ENCODE results near the gene ASB2. TPM values are rescaled to one million over a fixed set of nuclear protein-coding genes. Genes with fewer than 3 reads are reported as not detected.

ASB2 gene
- total RNA-seq, 2 donors from 2014 or later, result 10.3 to 17.4 TPM

DNA sequence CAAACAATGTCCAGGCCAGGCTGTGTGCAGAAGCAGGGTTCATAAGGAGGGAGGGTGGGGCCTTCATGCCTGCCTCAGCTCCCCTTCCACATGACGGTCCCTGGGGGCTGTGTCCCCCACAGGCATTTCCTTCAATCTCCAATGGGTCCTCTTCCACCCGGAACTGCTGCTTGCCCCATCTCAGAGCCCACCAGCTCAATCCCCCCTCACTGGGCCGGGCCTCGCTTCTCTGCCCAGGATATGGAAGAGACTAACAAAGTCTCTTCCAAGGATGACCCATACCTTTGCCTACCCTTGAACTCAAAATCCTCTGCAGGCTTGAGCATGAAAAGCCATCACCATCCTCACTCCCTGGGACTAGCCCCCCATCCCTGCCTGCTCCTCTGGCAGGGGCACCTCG lies 77.6 kb downstream of the ASB2 start:
- Histone ChIP-seq H3K27me3 (replicated peaks; ENCODE audit: insufficient read depth) (no peaks in the 10 kb centered on the region), H3K9me3 (no peaks in the 10 kb centered on the region), H3K36me3 (no peaks in the 10 kb centered on the region), H3K4me3 (no peak overlapping the region), H3K27ac (no peak overlapping the region), H3K4me1 (replicated peaks) (no peaks in the 10 kb centered on the region)
- no peak for TF ChIP-seq POLR2A (IDR thresholded peaks at IDR 0.05)
- no peak for TF ChIP-seq CTCF (IDR thresholded peaks at IDR 0.05)
- no peak for TF ChIP-seq POLR2AphosphoS5 (IDR thresholded peaks at IDR 0.05)
- no peak for DNase-seq (ENCODE audit: low spot score)
- intact Hi-C loops (cut with DNase I), result no loop called here
- 100% methylated on average over 5 of the region's 5 CpGs for WGBS

DNA sequence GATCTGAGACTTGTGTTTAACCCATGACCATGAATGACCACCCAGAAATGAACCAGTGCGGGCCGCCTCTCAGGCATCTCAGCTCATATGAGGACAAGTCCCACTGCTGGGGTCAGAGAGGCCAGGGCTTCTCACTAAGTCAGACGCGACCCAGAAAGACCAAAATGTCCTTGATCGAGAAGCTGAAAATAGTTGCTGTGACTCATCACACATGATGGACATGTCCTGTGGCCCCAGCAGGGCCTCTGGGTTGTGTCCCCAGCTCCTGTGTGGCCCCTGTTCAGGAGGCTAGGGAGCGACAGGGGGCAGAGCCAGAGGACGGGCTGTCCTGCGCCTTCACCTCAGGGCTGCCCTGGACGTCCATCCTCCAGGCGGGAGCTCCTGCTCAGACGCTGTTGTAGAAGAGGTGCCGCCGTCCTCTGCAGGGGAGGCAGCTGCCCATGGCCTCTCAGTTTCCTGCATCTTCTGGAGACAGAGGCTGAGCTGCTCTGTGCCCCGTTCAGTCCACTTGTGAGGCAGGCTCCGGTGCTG lies 78.2 kb downstream of the ASB2 start:
- intact Hi-C loops (cut with DNase I), result no loop called here
- Histone ChIP-seq H3K9me3 (no peaks in the 10 kb centered on the region), H3K4me3 (no peak overlapping the region), H3K27ac (no peak overlapping the region), H3K36me3 (no peaks in the 10 kb centered on the region), H3K27me3 (replicated peaks; ENCODE audit: insufficient read depth) (no peaks in the 10 kb centered on the region), H3K4me1 (replicated peaks) (no peaks in the 10 kb centered on the region)
- WGBS, result 92% methylated on average over 15 of the region's 15 CpGs
- TF ChIP-seq CTCF (IDR thresholded peaks at IDR 0.05) (no peak), POLR2A (IDR thresholded peaks at IDR 0.05) (no peak), POLR2AphosphoS5 (IDR thresholded peaks at IDR 0.05) (no peak)
- no peak for DNase-seq (ENCODE audit: low spot score)

GRCh38 chr14:93897476-93897845 lies 78.9 kb downstream of the ASB2 start:
- H3K27me3 ChIP-seq (replicated peaks; ENCODE audit: insufficient read depth), result no peaks in the 10 kb centered on the region
- H3K27ac ChIP-seq, result no peak overlapping the region
- no peak overlapping the region for H3K4me3 ChIP-seq
- whole genome bisulfite sequencing, result 61% methylated on average over 5 of the region's 5 CpGs
- H3K9me3 ChIP-seq, result no peaks in the 10 kb centered on the region
- no peak for DNase-seq (ENCODE audit: low spot score)
- H3K4me1 ChIP-seq (replicated peaks), result no peaks in the 10 kb centered on the region
- intact Hi-C loops (cut with DNase I), result no loop called here
- no peaks in the 10 kb centered on the region for H3K36me3 ChIP-seq
- TF ChIP-seq POLR2AphosphoS5 (IDR thresholded peaks at IDR 0.05) (peak; percentile 14), POLR2A (IDR thresholded peaks at IDR 0.05) (no peak)

DNA sequence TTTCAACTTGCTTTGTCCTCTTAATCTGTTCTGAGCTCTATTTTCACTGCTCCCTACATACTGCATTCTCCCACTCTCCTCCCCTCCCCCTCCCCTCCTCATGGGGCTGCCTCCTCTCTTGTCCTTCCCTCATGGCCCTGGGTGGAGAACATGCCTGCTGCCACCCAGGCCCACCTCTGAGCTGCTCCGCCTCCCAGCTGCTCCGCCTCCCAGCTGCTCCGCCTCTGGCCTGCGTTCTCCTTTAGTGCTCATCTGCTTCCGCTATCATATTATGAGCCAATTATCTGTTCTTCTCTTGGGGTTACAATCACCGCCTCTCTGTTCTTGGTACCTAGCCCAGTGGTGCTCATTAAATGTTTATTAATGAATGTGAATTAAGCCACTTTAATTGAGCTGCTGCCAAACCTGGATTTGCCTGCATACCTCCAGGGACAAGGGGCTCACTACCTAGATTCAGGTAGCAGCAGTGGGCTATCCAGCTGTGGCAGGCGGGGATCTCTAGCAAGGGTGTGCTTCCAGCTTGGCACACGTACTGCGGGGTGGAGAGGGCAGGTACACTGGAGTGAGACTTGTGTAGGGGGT lies 81.3 kb downstream of the ASB2 start:
- no peaks in the 10 kb centered on the region for H3K4me1 ChIP-seq (replicated peaks)
- H3K4me3 ChIP-seq, result no peak overlapping the region
- no peak for DNase-seq (ENCODE audit: low spot score)
- no peaks in the 10 kb centered on the region for H3K9me3 ChIP-seq
- TF ChIP-seq CTCF (IDR thresholded peaks at IDR 0.05), result no peak
- no peak for TF ChIP-seq POLR2A (IDR thresholded peaks at IDR 0.05)
- TF ChIP-seq POLR2AphosphoS5 (IDR thresholded peaks at IDR 0.05), result no peak
- intact Hi-C loops (cut with DNase I), result no loop called here
- 86% methylated on average over 9 of the region's 9 CpGs for WGBS
- H3K36me3 ChIP-seq, result no peaks in the 10 kb centered on the region
- H3K27me3 ChIP-seq (replicated peaks; ENCODE audit: insufficient read depth), result no peaks in the 10 kb centered on the region
- no peak overlapping the region for H3K27ac ChIP-seq

DNA sequence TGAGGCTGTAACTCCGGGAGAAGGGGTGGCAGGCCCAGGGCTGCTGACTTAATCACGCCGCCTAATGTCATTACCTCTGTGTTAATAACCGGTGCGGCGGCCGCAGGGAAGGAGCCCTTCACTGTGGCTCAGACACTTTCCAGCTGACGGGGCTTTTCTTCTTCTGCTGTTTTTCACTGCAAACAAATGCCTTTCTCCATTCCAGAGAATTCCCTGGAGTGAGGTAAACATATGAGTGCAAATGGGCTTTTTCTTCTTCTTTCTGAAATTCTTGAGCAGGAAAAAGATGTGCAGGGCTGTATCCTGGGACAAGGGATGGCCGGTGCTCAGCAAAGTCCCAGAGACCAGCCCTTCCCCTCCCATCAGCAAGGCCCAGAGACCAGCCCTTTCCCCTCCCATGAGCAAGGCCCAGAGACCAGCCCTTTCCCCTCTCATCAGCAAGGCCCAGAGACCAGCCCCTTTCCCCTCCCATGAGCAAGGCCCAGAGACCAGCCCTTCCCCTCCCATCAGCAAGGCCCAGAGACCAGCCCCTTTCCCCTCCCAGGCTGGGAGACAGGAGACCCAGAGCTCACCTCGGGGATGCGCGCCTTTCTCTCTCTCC lies 82.6 kb downstream of the ASB2 start:
- Histone ChIP-seq H3K27ac (no peak overlapping the region), H3K4me3 (no peak overlapping the region), H3K4me1 (replicated peaks) (no peaks in the 10 kb centered on the region), H3K9me3 (no peaks in the 10 kb centered on the region), H3K27me3 (replicated peaks; ENCODE audit: insufficient read depth) (no peaks in the 10 kb centered on the region), H3K36me3 (no peaks in the 10 kb centered on the region)
- 75% methylated on average over 12 of the region's 12 CpGs for WGBS
- no peak for TF ChIP-seq POLR2A (IDR thresholded peaks at IDR 0.05)
- no peak for TF ChIP-seq POLR2AphosphoS5 (IDR thresholded peaks at IDR 0.05)
- no peak for TF ChIP-seq CTCF (IDR thresholded peaks at IDR 0.05)
- DNase-seq (ENCODE audit: low spot score), result no peak
- intact Hi-C loops (cut with DNase I), result loop anchor here (5.0 kb wide), 2 partner anchors 36 to 106 kb away; partner anchors contain the start of gene PRIMA1

All from prostate gland (tissue), 2 donors.